Measurements from ENCODE around the gene TLX3.

- TF ChIP-seq CTCF (IDR thresholded peaks at IDR 0.05) (no peak), POLR2A (IDR thresholded peaks at IDR 0.05) (no peak)
These were observed 6.4 kb downstream of the TLX3 start for GRCh38 chr5:171315386-171315891.

Data from lower leg skin (tissue), 3 donors.